Measurements from ENCODE around the gene ABLIM2.

ABLIM2 gene

GRCh38 chr4:8174970-8175369 is 16.4 kb upstream of the ABLIM2 start:
- FAIRE-seq, result no peak

DNA sequence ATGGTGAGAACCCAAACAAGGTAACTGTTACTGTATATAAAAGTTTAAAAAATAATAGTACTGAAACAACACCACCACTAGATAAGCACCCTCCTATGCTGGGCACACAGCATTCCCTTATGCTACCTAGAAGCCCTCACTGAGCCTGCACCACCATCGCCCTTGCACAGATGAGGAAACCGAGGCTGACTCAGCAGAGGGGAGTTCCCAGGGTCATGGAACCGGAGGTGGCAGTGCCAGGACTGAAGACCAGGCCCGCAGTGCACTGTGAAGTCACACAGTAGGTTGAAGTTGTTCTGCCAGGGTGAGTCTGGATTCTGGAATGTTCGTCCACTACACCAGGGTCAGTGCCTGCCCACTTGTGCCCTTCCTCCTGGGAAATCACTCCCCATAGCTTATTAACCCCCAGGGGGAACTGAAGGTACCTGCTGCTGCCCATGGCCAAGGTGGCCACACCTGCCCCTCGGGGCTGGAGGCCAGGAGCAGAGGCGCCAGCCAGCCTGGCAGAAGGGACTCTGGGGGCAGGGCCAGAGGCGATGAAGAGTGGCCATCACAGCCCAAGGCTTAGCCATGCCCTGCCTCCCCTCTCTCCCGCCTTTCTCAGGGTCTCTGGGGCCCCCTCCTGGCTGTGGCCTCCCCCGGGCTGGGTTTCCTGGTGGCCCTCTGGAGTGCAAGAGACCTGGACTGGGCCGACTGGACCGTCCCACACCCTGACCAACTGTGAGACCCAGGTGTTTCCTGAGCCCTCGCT is 15.1 kb upstream of the ABLIM2 start:
- no peak for FAIRE-seq

DNA sequence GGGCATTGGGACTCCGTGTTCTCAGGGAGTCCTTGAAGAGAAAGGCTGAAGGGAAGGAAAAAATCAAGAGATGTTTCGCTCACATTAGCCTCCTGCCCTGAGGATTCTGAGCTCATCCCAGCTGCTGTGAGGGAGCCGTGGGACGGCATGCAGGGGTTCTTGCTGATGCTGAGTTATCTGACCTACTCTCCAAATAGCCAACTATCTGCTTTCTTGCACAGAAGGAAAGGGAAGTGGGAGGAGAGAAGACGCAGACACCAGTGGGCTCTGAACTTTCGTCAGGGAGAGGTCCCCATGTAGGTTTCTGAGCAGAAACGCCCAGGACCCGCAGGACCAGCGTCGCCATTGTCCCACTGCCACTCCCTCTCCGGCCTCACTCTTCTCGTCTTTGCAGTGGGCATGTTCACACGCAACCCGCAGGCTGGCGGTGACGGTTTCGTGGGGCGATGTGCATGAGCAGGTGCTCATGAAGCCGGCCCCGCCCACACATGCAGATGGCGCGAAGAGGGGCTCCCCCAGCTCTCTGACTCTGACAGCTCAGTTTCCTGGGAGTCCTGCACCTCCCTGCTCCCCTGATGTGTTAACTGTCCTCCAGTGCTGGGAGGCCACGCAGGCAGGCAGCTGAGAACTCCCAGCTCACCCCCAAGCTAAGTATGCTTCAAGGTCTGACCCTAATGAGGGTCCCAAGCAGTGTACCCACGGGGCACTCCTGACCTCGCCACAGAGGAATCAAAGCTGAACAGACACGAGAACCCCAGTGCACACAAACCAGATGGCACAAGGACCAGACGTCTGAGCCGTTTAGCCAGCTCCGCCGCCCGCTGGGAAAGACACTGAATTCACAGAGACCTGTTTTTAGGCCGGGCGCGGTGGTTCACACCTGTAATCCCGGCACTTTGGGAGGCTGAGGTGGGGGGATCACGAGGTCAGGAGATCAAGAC is 13.6 kb upstream of the ABLIM2 start:
- no peak for FAIRE-seq

GRCh38 chr4:8171266-8171665 is 12.7 kb upstream of the ABLIM2 start:
- FAIRE-seq, result no peak

- no peak for FAIRE-seq
These were observed 11.7 kb upstream of the ABLIM2 start for GRCh38 chr4:8170341-8170740.

- no peak for FAIRE-seq
These were observed 11.2 kb upstream of the ABLIM2 start for GRCh38 chr4:8169763-8170162.

DNA sequence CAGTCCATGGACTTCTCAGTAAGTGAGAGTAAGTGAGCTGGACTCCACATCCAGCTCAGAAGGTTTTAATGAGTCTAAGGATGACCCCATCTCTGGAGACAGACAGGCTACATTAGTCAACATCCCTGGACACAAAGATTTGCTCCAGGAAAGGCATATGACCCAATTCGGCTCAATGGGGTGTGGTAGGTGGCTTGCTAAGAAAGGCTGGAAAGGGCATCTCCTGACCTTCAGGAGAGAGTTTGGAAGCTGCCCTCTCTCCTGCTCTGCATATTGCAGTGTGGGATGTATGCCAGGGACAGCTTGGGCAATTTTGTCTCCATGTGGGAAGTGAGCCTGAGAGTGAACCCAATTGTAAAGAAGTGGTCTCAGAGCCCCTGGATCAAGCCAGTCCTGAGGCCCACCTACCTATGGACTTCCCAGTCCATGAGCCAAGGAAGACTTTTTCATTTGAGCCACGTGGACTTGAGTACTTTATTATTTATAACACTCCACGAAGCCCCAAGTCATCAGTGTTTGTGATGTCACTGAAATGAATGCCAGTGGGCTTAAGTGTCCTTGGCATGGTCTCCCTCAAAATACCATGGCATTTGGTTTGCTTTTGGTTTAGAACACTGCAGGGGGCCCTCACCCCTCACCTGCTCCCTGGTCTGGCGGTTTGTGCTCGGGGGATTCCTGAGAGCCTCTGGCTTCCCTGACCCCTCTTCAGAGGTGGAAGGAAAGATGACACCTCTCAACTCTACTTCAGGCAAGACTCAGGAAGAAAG is 10.4 kb upstream of the ABLIM2 start:
- no peak for FAIRE-seq

DNA sequence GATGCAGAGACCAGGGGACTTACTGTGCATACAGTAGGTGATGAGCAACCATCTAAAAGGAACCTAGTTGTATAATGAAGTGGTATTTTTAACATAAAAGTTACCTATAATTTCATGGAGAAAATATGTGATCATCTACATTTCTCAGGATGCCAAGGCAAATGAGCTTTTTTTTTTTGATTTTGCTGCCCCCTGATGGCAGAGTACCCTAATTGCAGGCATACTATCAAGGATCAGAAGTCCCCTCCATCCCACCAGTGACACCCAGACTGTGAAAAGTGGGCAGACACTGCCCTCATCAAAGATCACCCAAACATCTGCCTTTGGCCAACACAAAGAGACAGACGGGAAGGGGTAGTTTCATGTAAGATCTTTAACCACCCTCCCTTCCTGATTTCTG is 9.6 kb upstream of the ABLIM2 start:
- no peak for FAIRE-seq

- FAIRE-seq, result no peak
These were observed 9.2 kb upstream of the ABLIM2 start for GRCh38 chr4:8167815-8168214.

GRCh38 chr4:8167291-8167690 is 8.7 kb upstream of the ABLIM2 start:
- FAIRE-seq, result no peak

- no peak for FAIRE-seq
These were observed 6.8 kb upstream of the ABLIM2 start for GRCh38 chr4:8165374-8165896.

DNA sequence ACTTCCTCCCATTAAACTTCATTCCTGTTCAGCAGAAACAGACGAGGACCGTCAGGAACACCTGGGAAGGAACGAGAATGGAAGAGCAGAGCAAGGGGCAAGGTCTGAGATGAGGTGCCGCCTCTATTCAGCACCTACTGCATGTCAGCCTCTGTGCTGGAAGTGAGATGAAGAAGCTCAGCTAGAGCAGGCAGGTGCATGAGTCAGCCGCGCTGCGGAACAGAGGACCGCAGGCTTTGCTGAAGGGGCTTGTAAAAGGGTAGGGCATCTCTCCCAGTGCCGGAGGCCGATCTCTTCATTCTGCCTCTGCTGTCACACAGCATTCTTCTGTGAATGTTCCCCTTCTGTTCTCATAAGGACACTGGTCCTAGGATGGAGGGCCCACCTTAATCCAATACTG is 6.1 kb upstream of the ABLIM2 start:
- no peak for FAIRE-seq

- no peak for FAIRE-seq
These were observed 5.6 kb upstream of the ABLIM2 start for GRCh38 chr4:8164194-8164565.

GRCh38 chr4:8163436-8164193 is 5.0 kb upstream of the ABLIM2 start:
- FAIRE-seq, result no peak

GRCh38 chr4:8163026-8163425 is 4.4 kb upstream of the ABLIM2 start:
- FAIRE-seq, result no peak

- FAIRE-seq, result no peak
These were observed 4.0 kb upstream of the ABLIM2 start for GRCh38 chr4:8162625-8163024.

DNA sequence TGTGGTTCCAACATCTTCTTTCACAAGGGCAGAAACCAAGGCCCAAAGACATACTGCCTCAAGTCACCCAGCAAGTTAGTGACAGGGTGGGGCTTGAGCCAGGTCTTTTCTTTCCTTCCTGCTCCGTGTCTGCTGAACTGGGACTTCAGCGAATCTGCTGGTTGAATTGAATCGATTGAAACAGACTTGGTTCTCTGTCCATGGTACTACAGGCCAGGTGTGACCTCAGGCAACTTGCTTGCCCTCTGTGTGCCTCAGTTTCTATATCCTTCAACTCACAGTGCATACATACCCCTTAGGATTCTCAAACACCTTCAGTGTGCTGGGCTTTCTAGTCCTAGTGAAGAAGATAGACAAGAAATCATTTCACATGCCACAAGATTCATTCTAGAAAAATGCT is 2.0 kb upstream of the ABLIM2 start:
- no peak for FAIRE-seq

- FAIRE-seq, result no peak
These were observed 1.6 kb upstream of the ABLIM2 start for GRCh38 chr4:8160233-8160560.

GRCh38 chr4:8159537-8160232 is 1.1 kb upstream of the ABLIM2 start:
- FAIRE-seq, result no peak

- no peak for FAIRE-seq
These were observed 486 bp downstream of the ABLIM2 start for GRCh38 chr4:8157944-8158709.

DNA sequence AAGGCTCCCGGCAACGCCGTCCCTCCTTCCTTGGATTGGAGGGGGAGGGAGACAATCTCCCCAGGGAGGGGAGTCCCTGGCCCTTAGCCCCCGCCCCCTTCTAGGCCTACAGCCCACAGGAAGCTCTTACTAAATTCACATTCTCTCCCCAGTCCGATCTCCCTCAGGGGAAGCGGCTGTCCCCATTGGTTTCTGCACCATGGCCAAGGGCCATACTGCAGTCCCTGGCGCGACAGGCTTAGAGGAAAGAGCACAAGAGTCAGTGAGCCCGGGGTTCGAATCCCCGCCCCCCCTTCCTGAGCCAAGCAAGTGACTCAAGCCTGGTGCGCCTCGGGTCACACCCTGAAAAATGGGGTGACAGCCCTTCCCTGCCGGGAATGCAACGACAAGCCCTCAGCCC is 1.1 kb downstream of the ABLIM2 start:
- no peak for FAIRE-seq

All from islet of Langerhans (tissue), 1 donor.